ENCODE data around the gene AVPR1B.
"Not testable (repeated sequence)": the region's sequence is repeated elsewhere in the genome, so short reads cannot be mapped to it uniquely, and the experiment has no call there.

Gene AVPR1B

DNA sequence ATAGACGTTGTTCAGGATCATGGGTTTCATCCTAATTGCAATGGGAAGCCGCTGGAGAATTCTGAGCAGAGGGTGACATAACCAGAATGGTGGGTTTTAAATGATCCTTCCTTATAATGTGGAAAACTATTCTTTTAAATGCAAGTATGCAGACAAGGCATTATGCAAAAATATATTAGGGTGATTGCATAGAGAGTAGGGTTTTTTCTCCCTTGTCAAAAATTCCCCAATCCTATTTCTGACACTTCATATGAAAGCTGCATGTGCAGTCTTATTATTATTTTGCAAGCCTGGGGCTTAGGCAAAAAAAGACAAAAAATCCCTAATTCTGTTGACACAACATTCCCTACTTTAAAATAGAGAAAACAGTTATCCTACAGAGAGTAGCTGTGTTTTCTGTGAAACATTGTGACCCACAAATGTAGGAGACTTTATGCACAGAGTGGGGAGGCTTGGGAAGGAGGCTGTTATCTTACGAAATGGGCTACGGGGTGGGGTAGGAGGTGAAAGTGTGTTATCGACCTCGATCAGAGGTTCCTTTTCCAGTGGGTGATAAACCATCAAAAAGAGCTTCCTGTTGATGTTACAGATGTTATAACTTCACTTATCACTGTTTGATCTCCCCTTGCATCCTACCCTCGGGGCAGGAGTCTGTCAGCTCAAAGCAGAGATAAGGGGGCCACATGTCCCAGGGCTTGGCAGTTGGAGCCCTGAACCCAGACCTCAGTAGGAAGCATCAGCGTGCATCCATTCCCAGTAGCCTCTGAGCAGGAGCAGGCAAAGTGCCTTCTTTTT lies 37.0 kb downstream of the AVPR1B start:
- no peak for DNase-seq (ENCODE audit: low spot score)

DNA sequence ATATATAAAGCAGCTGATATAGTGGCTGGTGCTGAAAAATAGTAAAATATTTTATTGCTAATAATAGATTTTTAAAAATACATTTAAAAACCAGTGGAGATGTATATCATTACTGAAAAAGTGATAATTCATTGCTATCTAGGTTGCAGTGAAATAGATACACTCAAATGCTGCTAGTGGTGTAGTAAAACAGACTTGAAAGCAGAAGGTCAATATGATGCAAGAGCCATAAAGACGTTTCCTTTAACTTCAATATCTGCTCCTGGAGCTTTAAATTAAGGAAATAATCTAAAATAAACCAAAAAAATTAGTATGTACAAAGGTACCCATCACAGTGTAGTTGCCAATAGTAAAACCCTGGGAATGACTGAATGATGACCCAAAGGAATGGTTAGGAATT lies 38.1 kb downstream of the AVPR1B start:
- DNase-seq (ENCODE audit: low spot score): no peak

GRCh38 chr1:206075786-206076755 lies 41.1 kb downstream of the AVPR1B start:
- no peak for DNase-seq (ENCODE audit: low spot score)

GRCh38 chr1:206074839-206075238 lies 42.3 kb downstream of the AVPR1B start:
- DNase-seq (ENCODE audit: low spot score): no peak

DNA sequence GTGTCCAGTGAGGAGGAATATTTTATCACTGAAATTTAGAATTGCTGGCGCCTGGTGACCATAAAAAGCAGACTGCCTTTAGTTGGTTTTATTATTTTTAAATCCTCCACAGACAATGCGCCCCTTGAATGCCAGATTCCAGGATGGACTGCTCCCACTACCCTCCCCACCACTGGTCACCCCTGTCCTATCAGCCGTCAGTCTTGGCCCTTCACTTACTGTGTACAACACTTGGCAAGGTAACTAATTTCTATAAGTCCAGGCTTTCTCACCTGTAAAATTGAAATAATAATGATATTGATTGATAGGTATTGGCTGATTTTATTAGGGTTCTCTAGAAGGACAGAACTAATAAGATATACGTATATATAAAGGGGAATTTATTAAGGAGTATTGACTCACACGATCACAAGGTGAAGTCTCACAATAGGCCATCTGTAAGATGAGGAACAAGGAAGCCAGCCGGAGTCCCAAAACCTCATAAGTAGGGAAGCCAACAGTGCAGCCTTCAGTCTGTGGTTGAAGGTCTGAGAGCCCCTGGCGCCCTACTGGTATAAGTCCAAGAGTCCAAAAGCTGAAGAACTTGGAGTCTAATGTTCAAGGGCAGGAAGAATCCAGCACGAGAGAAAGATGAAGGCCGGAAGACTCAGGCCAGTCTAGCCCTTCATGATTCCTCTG lies 46.4 kb downstream of the AVPR1B start:
- no peak for DNase-seq (ENCODE audit: low spot score)

DNA sequence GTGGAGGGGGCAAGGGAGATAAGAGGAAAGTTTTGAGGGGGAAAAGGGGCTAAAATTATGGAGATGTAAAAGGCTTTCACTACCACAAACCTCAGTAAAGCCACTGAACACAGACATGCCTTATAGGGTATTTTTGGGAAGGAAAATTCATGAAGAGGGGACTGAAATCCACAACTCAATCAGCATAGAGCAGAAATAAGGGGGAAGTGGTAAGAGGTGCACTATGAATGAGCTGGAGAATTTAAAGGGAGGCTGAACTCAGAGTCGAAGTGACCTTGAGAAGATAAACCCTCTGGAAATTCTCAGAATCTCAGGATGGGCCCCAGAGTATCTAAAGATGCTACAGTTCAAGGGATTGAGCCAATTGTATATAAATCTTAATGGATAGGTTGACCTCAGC lies 48.9 kb downstream of the AVPR1B start:
- no peak for DNase-seq (ENCODE audit: low spot score)

DNA sequence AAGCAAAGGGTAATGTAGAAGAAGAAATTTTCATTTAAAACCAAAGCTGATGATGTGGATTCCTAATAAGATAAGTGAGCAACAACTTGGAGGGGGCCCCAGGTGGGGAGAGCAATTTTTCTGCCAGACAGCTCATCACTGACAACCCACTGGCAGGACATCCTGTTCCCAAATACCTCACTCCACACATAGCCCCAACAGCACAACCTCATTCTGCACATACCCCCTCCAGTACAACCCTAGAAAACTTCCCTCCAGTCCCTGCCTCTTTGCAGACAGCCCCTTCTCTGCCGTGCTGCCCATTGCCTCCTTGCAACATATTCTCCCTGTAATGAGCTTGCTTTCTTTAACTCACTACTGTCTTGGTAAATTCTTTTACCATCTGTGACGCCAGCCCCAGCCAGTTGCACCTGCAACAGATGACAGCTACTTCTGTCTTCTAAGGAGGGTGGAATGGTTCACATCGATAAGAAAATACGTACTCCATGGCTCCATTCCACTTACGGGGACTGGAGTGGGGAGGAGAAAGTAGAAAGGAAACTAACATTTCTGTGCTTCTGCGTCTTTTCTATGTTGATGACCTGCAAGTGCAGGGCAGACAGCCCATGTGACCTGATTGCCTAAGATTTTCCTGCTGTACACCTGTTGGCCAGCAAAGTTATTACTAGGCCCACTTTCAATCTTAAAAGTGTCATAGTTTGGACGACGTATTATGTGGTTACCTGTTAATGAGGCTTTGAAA lies 49.5 kb downstream of the AVPR1B start:
- no peak for DNase-seq (ENCODE audit: low spot score)

GRCh38 chr1:206066479-206067171 lies 50.6 kb downstream of the AVPR1B start:
- no peak for DNase-seq (ENCODE audit: low spot score)

- no peak for DNase-seq (ENCODE audit: low spot score)
Measured at GRCh38 chr1:206065547-206066145, 51.5 kb downstream of the AVPR1B start.

DNA sequence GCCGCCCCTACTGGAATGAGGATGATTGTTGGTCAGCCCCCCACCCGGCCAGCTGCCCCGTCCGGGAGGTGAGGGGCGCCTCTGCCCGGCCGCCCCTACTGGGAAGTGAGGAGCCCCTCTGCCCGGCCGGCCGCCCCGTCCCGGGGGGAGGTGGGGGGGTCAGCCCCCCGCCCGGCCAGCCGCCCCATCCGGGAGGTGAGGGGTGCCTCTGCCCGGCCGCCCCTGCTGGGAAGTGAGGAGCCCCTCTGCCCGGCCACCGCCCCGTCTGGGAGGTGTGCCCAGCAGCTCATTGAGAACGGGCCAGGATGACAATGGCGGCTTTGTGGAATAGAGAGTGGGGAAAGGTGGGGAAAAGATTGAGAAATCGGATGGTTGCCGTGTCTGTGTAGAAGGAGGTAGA lies 52.7 kb downstream of the AVPR1B start:
- not testable (repeated sequence) for DNase-seq (ENCODE audit: low spot score)

DNA sequence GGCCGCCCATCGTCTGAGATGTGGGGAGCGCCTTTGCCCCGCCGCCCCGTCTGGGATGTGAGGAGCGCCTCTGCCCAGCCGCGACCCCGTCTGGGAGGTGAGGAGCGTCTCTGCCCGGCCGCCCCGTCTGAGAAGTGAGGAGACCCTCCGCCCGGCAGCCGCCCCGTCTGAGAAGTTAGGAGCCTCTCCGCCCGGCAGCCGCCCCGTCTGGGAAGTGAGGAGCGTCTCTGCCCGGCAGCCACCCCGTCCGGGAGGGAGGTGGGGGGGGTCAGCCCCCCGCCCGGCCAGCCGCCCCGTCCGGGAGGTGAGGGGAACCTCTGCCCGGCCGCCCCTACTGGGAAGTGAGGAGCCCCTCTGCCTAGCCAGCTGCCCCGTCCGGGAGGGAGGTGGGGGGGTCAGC lies 53.2 kb downstream of the AVPR1B start:
- not testable (repeated sequence) for DNase-seq (ENCODE audit: low spot score)

GRCh38 chr1:206062464-206062863 lies 54.7 kb downstream of the AVPR1B start:
- DNase-seq (ENCODE audit: low spot score): no peak

DNA sequence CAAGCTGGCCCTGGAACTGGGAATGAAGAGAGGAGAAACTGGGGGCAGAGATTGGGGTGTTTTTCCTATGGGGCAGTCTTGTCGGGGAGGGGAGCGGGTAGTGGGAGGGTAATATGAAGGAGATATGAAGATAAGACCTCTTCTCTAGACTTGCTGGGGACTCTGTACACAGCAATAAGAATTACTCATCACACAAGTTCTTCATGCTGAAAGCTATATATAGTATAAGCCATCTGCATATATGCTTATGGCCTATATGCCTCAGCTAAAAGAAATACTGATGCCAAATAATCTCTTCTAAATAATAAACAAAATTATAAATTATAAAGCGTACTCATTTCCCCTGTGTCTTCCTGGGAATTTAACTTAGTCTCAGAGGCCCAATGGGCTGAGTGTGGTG lies 56.3 kb downstream of the AVPR1B start:
- DNase-seq (ENCODE audit: low spot score): no peak

Data from CD4-positive, alpha-beta T cell treated with Interleukin-6 at 100 ng/mL for 8 hours (primary cell).